Sigmoid colon (tissue), 7 donors: Measurements from ENCODE around the gene ERO1B. TPM values are rescaled to one million over a fixed set of nuclear protein-coding genes. Genes with fewer than 3 reads are reported as not detected.

Source experiments
- DNase-seq: peaks from one replicate; pipeline ENCODE4 v3.0.0-alpha.2; 2019
- H3K27ac ChIP-seq, 4 donors: fragments of 200-600 bp; sonication (generic); one replicate each; pipeline ENCODE4 v1.5.1; 2016 to 2019; ENCODE audit warnings: mild to moderate bottlenecking in 1 of 4
- H3K27me3 ChIP-seq, 3 donors: fragments of 200-600 bp; sonication (generic); one replicate each; pipeline ENCODE4 v1.5.1; 2019; ENCODE audit warnings: mild to moderate bottlenecking in 1 of 3
- H3K36me3 ChIP-seq, 4 donors: fragments of 200-600 bp; sonication (generic); one replicate each; pipeline ENCODE4 v1.5.1; 2016 to 2019
- H3K4me1 ChIP-seq, 4 donors: fragments of 200-600 bp; sonication (generic); one replicate each; pipeline ENCODE4 v1.5.1; 2017 to 2019
- H3K4me3 ChIP-seq, 4 donors: fragments of 200-600 bp; sonication (generic); one replicate each; pipeline ENCODE4 v1.5.1; 2017 to 2019; ENCODE audit warnings: mild to moderate bottlenecking in 2 of 4, moderate library complexity in 1 of 4
- H3K9me3 ChIP-seq, 4 donors: fragments of 200-600 bp in 3 of 4; sonication (generic) in 3 of 4; one replicate each; pipeline versions ENCODE4 v1.5.1 to v1.6.1; 2013 to 2019
- CTCF ChIP-seq, 4 experiments: fragments of 450-650 bp in 3 of 4; fragments of 200-600 bp in 1 of 4; IDR thresholded peaks; one replicate each; pipeline ENCODE4 v1.5.1; 2016 to 2019; ENCODE audit warnings: antibody characterized with exemption in 4 of 4, mild to moderate bottlenecking in 3 of 4, moderate library complexity in 2 of 4
- EP300 ChIP-seq, 4 donors: sonication (generic); formaldehyde crosslinking; IDR thresholded peaks; one replicate each; pipeline ENCODE4 v1.6.1; 2017; ENCODE audit warnings: antibody characterized with exemption in 4 of 4
- POLR2A ChIP-seq, 2 donors: fragments of 450-650 bp; IDR thresholded peaks; one replicate each; pipeline ENCODE4 v1.6.1; 2016; ENCODE audit warnings: antibody characterized with exemption in 2 of 2, mild to moderate bottlenecking in 2 of 2, moderate library complexity in 2 of 2
- POLR2AphosphoS5 ChIP-seq, 4 donors: sonication (generic); formaldehyde crosslinking; IDR thresholded peaks; one replicate each; pipeline ENCODE4 v1.6.1; 2017; ENCODE audit warnings: antibody characterized with exemption in 4 of 4
- WGBS, 2 donors: extraction: QIAGEN DNeasy Blood & Tissue Kit; methylation state at CpG; one replicate each; pipeline ENCODE4 v1.1.7; 2013; 5-methylcytosine and 5-hydroxymethylcytosine counted together
- intact Hi-C: fragments of 100-400 bp; cut with DNase I; formaldehyde crosslinking; loops from one replicate; pipeline ENCODE4 v1.15.1; 2023
- polyA plus RNA-seq, 3 donors: library from polyadenylated mRNA; stranded (reverse); fragments of 200-250 nt; gene quantifications; one replicate each; pipeline ENCODE4 v1.2.3, GENCODE V29; 2013
- total RNA-seq, 4 donors: library from RNA; depleted of rRNA; stranded (reverse); fragments of >200 nt; gene quantifications; one replicate each; pipeline ENCODE4 v1.1.0, GENCODE V29; 2016
- donor health status: healthy with polysubstance abuse.
- donor health status: Bipolar disorder and iron deficiency.
- donor health status: healthy.

Gene ERO1B
- total and polyA plus RNA-seq, 7 donors: 1.2 to 17.2 (median 9.0) TPM

GRCh38 chr1:236275061-236275460 is 6.7 kb downstream of the ERO1B start:
- Histone ChIP-seq H3K27me3 (no peaks in the 10 kb centered on the region), H3K4me1 (peaks cover 0 to under 1% (median 0%) of the 10 kb centered on the region in 4 donors), H3K4me3 (no peak overlapping the region), H3K27ac (no peak overlapping the region), H3K9me3 (no peaks in the 10 kb centered on the region), H3K36me3 (no peaks in the 10 kb centered on the region)
- intact Hi-C loops: no loop called here
- DNase-seq: no peak
- no peak for TF ChIP-seq EP300 (IDR thresholded peaks at IDR 0.05)
- TF ChIP-seq POLR2AphosphoS5 (IDR thresholded peaks at IDR 0.05): no peak
- TF ChIP-seq POLR2A (IDR thresholded peaks at IDR 0.05): no peak

GRCh38 chr1:236273358-236273757 is 8.4 kb downstream of the ERO1B start:
- Histone ChIP-seq H3K36me3 (peaks cover 0 to 3% (median 0%) of the 10 kb centered on the region in 4 donors), H3K4me3 (no peak overlapping the region), H3K27me3 (no peaks in the 10 kb centered on the region), H3K4me1 (no peaks in the 10 kb centered on the region), H3K27ac (no peak overlapping the region), H3K9me3 (no peaks in the 10 kb centered on the region)
- 90 to 92% methylated on average over 2 of the region's 2 CpGs for WGBS, 2 donors
- intact Hi-C loops: no loop called here
- DNase-seq: no peak
- TF ChIP-seq EP300 (IDR thresholded peaks at IDR 0.05): no peak

GRCh38 chr1:236269439-236269838 is 12.3 kb downstream of the ERO1B start:
- no peak for DNase-seq
- intact Hi-C loops: no loop called here
- Histone ChIP-seq H3K27me3 (no peaks in the 10 kb centered on the region), H3K36me3 (peaks cover 0 to 20% (median 0%) of the 10 kb centered on the region in 4 donors), H3K4me1 (no peaks in the 10 kb centered on the region), H3K9me3 (no peaks in the 10 kb centered on the region), H3K27ac (no peak overlapping the region), H3K4me3 (no peak overlapping the region)
- TF ChIP-seq EP300 (IDR thresholded peaks at IDR 0.05) (no peak), POLR2A (IDR thresholded peaks at IDR 0.05) (no peak), POLR2AphosphoS5 (IDR thresholded peaks at IDR 0.05) (no peak), CTCF (IDR thresholded peaks at IDR 0.05) (no peak)

- no peaks in the 10 kb centered on the region for H3K4me1 ChIP-seq
- intact Hi-C loops: no loop called here
- H3K27ac ChIP-seq: no peak overlapping the region
- H3K36me3 ChIP-seq: peaks cover 0 to 11% (median 0%) of the 10 kb centered on the region in 4 donors
- no peak for DNase-seq
- no peaks in the 10 kb centered on the region for H3K27me3 ChIP-seq
- H3K9me3 ChIP-seq: peaks cover 0 to 22% (median 8%) of the 10 kb centered on the region in 4 donors
- TF ChIP-seq POLR2AphosphoS5 (IDR thresholded peaks at IDR 0.05) (no peak), EP300 (IDR thresholded peaks at IDR 0.05) (no peak), POLR2A (IDR thresholded peaks at IDR 0.05) (no peak)
- H3K4me3 ChIP-seq: no peak overlapping the region
These were observed 19.9 kb downstream of the ERO1B start for GRCh38 chr1:236261898-236262297.

GRCh38 chr1:236261033-236261432 is 20.7 kb downstream of the ERO1B start:
- H3K36me3 ChIP-seq: peaks cover 0 to 9% (median 0%) of the 10 kb centered on the region in 4 donors
- no peak for DNase-seq
- no peaks in the 10 kb centered on the region for H3K4me1 ChIP-seq
- intact Hi-C loops: no loop called here
- no peak overlapping the region for H3K27ac ChIP-seq
- no peaks in the 10 kb centered on the region for H3K27me3 ChIP-seq
- H3K9me3 ChIP-seq: peaks cover 0 to 22% (median 8%) of the 10 kb centered on the region in 4 donors
- WGBS, 2 donors: 94% methylated on average over 1 of the region's 1 CpG
- H3K4me3 ChIP-seq: no peak overlapping the region
- TF ChIP-seq POLR2AphosphoS5 (IDR thresholded peaks at IDR 0.05) (no peak), EP300 (IDR thresholded peaks at IDR 0.05) (no peak), CTCF (IDR thresholded peaks at IDR 0.05) (no peak), POLR2A (IDR thresholded peaks at IDR 0.05) (no peak)

- no peaks in the 10 kb centered on the region for H3K4me1 ChIP-seq
- H3K36me3 ChIP-seq: peaks cover 0 to 8% (median 0%) of the 10 kb centered on the region in 4 donors
- intact Hi-C loops: no loop called here
- no peak overlapping the region for H3K27ac ChIP-seq
- DNase-seq: no peak
- TF ChIP-seq POLR2AphosphoS5 (IDR thresholded peaks at IDR 0.05) (no peak), EP300 (IDR thresholded peaks at IDR 0.05) (no peak), POLR2A (IDR thresholded peaks at IDR 0.05) (no peak), CTCF (IDR thresholded peaks at IDR 0.05) (no peak)
- H3K9me3 ChIP-seq: peaks cover 0 to 22% (median 8%) of the 10 kb centered on the region in 4 donors
- 59 to 91% methylated on average over 1 of the region's 1 CpG for WGBS, 2 donors
- H3K4me3 ChIP-seq: no peak overlapping the region
- H3K27me3 ChIP-seq: no peaks in the 10 kb centered on the region
These were observed 22.7 kb downstream of the ERO1B start for GRCh38 chr1:236259043-236259442.
